HG02763 (cell line): ENCODE data around the gene FAIM.
"Not testable (repeated sequence)": the region's sequence is repeated elsewhere in the genome, so short reads cannot be mapped to it uniquely, and the experiment has no call there.

ENCODE experiments used
- ATAC-seq: cut with Tn5 transposase; IDR thresholded peaks from one replicate; pipeline ENCODE4 v1.9.1; 2021; ENCODE audit warnings: mild to moderate bottlenecking, moderate library complexity; ENCODE audit not compliant: unreplicated experiment

FAIM gene

DNA sequence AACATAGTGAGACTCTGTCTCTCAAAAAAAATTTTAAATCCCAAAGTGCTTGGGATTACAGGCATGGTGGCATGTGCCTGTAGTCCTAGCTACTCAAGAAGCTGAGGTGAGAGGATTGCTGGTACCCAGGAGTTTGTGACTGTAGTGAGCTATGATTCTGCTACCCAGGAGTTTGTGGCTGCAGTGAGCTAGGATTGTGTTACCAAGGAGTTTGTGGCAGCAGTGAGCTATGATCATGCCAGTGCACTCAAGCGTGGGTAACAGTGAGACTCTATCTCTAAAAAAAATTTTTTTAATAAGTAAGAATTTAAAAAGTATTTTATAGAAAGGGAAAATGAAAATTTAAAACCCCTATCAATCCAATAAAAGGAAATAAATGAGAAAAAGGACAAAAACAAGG is 69.5 kb downstream of the FAIM start:
- no peak for ATAC-seq

DNA sequence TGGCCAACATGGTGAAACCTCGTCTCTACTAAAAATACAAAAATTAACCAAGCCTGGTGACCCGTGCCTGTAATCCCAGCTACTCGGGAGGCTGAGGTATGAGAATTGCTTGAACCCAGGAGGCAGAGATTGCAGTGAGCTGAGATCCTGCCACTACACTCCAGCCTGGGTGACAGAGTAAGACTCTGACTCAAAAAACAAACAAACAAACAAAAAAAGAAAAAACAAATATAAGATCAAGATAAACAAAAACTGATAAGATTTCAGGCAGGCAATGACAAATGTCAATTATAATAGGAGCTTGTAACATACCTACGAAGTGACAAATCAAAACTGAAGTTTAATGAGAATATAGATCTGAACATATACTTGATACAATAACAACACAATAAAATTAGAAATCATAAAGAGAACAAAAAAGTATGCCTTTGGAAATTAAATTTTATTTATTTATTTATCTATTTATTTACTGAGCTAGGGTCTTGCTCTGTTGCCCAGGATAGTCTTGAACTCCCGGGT is 70.4 kb downstream of the FAIM start:
- no peak for ATAC-seq

DNA sequence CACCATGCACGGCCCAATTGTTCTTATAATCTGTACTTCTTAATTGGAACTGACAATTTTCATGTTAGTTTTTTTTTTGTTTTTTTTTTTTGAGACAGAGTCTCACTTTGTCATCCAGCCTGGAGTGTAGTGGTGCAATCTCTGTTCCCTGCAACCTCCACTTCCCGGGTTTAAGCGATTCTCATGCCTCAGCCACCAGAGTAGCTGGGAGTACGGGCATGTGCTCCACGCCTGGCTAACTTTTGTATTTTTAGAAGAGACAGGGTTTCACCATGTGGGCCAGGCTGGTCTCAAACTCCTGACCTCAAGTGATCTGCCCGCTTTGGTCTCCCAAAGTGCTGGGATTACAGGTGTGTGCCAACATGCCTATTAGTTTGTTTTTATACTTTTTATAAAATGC is 72.4 kb downstream of the FAIM start:
- not testable (repeated sequence) for ATAC-seq

DNA sequence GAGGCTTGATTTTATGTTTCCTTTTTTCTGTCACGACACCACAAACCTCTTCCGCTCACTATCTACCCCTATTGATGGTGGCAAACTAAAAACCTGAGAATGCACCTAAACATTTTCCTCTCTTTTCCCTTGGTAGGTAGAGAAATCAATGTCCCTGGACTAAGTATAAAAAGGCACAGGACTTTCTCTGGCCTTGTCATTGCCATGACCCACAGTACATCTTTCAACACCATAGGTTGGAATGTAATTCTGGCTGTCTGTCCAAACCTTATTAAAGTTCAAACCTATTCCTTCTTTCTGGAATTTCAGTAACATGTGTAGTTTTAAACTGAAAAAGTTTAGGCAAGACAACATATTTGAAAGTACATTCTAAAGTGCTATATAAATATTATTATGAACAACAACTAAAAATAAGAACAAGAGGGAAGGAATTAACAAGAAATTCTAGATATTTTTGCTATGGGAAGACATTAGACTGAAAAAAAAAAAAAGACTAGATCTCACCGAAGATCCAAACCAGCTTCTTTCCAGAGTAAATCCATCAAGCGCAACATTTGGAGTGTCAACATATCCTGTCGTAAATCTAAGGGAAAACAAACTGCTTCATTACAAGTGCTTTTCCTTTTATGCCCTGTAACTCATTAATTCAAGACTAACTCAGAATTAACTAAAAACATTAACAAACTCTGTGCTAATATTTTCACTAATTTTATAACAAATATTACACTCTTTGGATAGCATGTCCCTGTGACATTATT is 73.1 kb downstream of the FAIM start:
- ATAC-seq = no peak

DNA sequence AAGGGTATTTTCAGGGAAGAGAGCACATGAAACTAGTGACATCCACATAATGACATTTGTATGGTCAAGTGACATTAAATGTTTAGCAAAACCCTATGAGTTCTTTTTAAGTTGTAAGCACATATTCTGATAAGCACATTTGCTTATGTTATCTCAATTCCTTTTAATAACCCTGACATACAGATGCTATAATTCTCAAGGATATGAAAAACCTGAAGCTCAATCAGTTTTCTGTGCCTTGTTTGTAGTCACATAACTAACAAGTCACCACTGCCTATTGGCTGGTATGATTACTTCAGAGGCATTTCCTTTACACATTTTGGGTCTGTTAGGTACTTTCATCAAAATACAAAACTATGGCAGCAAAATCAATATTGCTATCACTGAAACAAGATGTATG is 74.1 kb downstream of the FAIM start:
- ATAC-seq = no peak
